GM21515 (cell line): ENCODE data around the gene MAGI2.

Experiments
- ATAC-seq: cut with Tn5 transposase; IDR thresholded peaks from one replicate; pipeline ENCODE4 v1.9.1; 2021; ENCODE audit not compliant: unreplicated experiment

Gene MAGI2

GRCh38 chr7:78448911-78449310 lies 1004.6 kb downstream of the MAGI2 start:
- no peak for ATAC-seq

- no peak for ATAC-seq
These were observed 1009.2 kb downstream of the MAGI2 start for GRCh38 chr7:78444267-78444666.

- ATAC-seq = no peak
These were observed 1009.7 kb downstream of the MAGI2 start for GRCh38 chr7:78443811-78444210.

GRCh38 chr7:78441737-78442136 lies 1011.7 kb downstream of the MAGI2 start:
- ATAC-seq = no peak

- no peak for ATAC-seq
These were observed 1015.0 kb downstream of the MAGI2 start for GRCh38 chr7:78438433-78438832.

- no peak for ATAC-seq
These were observed 1016.3 kb downstream of the MAGI2 start for GRCh38 chr7:78437118-78437517.

- no peak for ATAC-seq
These were observed 1018.1 kb downstream of the MAGI2 start for GRCh38 chr7:78435355-78435754.

- ATAC-seq = no peak
These were observed 1019.2 kb downstream of the MAGI2 start for GRCh38 chr7:78434281-78434680.

- no peak for ATAC-seq
These were observed 1020.0 kb downstream of the MAGI2 start for GRCh38 chr7:78433421-78433820.

GRCh38 chr7:78429878-78430277 lies 1023.6 kb downstream of the MAGI2 start:
- no peak for ATAC-seq

GRCh38 chr7:78427209-78427608 lies 1026.3 kb downstream of the MAGI2 start:
- no peak for ATAC-seq

- ATAC-seq = no peak
These were observed 1033.5 kb downstream of the MAGI2 start for GRCh38 chr7:78420001-78420400.

GRCh38 chr7:78417180-78417853 lies 1036.2 kb downstream of the MAGI2 start:
- ATAC-seq = no peak

- no peak for ATAC-seq
These were observed 1039.9 kb downstream of the MAGI2 start for GRCh38 chr7:78413568-78413967.

GRCh38 chr7:78412216-78412858 lies 1041.1 kb downstream of the MAGI2 start:
- no peak for ATAC-seq

- ATAC-seq = no peak
These were observed 1046.4 kb downstream of the MAGI2 start for GRCh38 chr7:78407031-78407430.

- no peak for ATAC-seq
These were observed 1046.9 kb downstream of the MAGI2 start for GRCh38 chr7:78406531-78406930.

GRCh38 chr7:78402096-78402495 lies 1051.4 kb downstream of the MAGI2 start:
- no peak for ATAC-seq

- ATAC-seq = no peak
These were observed 1053.4 kb downstream of the MAGI2 start for GRCh38 chr7:78400038-78400437.

- no peak for ATAC-seq
These were observed 1054.3 kb downstream of the MAGI2 start for GRCh38 chr7:78399033-78399769.

GRCh38 chr7:78398576-78398975 lies 1054.9 kb downstream of the MAGI2 start:
- no peak for ATAC-seq

- ATAC-seq = no peak
These were observed 1055.4 kb downstream of the MAGI2 start for GRCh38 chr7:78398081-78398480.
